Activated CD8-positive, alpha-beta memory T cell treated with anti-CD3 and anti-CD28 coated beads, Interleukin-2, amount 50 U/mL, for 24 hours (primary cell): Measurements from ENCODE around the gene NOL4L.

Source experiments
- DNase-seq: peaks from one replicate; pipeline ENCODE4 v3.0.0-alpha.2; 2020; ENCODE audit errors: extremely low read depth

NOL4L gene

DNA sequence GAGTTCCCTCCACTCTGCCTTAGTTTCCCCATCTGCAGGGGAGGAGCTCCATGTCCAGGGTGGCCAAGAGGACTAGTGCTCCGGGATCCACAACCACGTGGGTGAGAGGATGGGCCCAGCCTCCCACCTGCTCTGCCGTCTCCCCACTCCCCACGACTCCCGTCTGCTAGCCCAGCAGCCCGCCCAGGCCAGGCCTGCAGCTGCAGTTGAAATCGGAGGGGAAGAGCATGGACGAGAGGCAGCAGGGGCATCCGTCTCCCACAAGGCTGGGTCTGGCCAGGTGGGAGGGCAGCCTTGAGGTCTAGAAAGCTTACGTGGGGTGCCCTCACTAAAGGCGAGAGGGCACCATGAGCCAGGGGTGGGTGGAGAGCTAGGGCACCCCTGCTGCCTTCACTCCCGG is 8.6 kb downstream of the NOL4L start:
- DNase-seq = no peak

- DNase-seq = no peak
Observed at GRCh38 chr20:32575805-32576204, 9.3 kb downstream of the NOL4L start.

- no peak for DNase-seq
Observed at GRCh38 chr20:32575227-32575581, 9.9 kb downstream of the NOL4L start.

DNA sequence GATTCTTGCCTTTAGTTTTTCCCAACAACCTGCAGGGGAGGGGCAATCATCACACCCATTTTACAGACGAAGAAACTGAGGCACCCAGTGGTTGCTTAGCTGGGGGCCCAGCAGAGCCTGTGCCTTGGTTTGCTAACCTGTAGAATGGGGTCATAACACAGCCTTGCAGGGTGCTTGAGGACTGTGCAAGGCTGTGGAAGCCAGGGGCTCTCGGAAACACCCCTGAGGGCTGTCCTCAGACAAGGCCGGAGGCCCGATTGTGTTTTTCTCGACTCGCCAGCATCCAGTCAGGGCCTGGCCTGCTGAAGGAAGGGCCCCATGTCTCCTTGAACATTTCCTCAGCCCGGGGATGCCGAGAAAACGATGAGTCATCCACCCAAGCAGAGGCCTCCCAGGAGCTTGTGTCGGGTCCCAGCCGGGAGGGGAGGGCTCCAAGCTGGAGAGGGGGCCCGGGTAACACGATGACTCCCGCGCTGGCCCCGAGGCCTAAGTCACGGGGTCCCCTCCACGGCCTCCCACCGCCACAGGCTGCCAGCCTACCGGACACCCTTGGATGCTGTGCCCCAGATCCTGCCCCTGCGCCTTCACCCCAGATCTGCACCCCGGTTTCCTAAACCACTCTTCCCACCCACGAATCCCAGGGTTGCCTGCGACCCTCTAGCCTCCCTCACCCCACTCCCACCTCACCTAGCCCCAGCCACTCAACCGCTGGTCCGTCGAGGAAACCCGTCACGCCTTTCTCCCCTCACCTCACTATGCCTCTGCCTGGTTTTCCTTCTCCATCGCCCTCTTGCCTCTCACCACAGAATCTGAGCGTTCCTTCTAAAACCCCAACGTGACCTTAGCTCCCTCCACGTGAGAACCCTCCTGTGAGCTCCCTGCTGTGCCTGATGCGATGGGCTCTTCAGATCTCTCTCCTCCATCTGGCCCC is 10.6 kb downstream of the NOL4L start:
- DNase-seq = no peak

DNA sequence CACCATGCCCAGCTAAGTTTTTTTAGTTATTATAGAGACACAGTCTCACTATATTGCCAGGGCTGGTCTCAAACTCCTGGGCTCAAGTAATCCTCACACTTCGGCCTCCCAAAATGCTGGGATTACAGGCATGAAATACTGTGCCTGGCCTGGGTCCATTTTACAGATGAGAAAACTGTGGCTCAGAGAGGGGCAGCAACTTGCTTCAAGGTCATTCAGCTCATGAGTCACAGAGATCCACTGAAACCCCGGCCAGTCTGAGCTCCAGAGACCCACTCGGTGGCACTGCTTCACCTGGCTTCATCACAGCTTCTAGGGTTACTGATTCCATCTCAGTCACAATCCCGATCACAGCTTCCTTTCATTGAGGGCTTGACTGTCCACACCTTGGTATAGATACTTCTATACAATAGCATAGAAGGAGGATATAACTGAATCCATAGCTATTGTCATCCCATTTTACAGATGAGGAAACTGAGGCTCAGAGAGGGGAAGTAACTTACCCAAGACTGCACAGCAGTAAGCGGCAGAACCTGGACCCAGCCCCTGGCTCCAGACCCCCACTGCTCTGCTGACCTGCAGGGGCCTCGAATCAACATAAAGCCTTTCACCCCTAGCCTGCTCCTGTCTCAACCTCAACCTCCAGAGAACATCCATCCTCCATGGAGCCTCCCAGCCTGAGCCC is 11.8 kb downstream of the NOL4L start:
- DNase-seq = no peak

DNA sequence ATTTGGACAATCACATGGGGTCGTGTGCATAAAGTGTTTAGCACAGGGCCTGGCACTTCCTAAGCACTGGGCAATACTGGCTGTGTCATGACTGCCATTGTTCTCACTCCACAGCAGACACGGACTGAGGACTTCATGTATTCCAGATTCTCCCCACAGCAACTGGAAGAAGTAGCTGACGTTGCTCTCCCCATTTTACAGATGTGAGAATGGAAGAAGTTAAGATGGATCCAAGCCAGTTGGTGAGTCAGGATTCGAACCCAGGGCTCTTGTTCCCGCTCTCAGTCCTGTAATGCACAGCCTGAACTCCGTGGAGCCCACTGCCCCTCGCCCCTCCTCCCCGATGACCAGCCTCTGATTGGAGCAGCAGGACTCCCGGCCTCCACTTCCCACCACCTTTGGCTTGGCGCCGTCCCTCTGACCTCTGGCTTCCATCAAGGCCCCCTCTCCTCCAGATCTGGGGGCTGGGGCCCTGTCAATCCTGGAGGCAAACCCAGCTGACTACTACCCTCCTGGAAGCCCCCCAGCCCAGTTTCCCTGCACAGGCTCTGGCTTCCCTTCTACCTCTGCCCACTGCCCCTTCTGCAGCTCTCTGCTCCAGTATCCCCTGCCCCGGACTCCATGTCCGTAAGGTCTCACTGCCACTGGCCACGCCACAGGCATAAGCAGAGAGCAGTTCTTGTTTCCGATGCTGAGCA is 12.7 kb downstream of the NOL4L start:
- no peak for DNase-seq

- DNase-seq = no peak
Observed at GRCh38 chr20:32571566-32571965, 13.6 kb downstream of the NOL4L start.

- DNase-seq = no peak
Observed at GRCh38 chr20:32570401-32571190, 14.5 kb downstream of the NOL4L start.

DNA sequence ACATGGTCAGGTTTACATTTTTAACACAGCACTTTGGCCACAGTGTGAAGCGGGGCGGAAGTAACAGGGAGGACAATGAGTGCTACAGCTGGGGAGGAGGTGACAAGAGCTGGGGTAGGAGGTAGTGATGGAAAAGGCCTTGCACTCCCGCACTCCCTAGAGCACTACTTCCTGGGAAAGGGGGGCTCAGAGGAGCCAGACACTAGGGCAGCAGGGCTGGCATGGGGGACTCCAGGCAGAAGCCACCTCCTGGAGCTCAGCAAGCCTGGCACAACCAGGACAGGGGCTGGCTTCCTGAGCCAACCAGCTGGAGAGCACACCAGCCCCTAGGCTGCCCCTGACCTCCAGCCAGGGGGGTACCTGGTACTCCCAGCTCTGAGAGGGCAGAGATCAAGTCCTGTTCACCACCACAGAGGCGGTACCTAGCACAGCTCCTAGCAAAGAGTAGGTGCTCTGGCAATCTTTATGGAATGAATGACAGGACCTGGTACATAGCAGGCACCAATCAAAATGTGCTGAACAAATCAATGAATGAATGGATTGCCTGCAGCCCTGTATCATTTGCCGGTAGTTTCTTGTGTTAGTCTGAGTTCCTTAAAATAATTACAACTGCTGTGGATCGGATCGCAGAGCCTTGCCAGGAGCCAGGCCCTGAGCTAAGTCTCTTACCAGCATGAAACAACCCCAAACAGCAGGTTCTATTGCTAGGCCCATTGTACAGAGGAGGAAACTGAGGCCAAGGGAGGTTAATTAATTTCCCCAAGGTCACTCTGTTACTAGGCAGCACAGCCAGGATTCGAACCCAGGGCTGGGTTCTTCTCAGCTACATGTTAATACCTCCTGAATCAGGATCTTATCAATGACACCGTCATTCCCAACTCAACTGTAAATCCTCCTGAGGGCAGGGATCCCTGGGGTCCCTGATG is 15.5 kb downstream of the NOL4L start:
- no peak for DNase-seq

- no peak for DNase-seq
Observed at GRCh38 chr20:32569018-32569379, 16.1 kb downstream of the NOL4L start.

DNA sequence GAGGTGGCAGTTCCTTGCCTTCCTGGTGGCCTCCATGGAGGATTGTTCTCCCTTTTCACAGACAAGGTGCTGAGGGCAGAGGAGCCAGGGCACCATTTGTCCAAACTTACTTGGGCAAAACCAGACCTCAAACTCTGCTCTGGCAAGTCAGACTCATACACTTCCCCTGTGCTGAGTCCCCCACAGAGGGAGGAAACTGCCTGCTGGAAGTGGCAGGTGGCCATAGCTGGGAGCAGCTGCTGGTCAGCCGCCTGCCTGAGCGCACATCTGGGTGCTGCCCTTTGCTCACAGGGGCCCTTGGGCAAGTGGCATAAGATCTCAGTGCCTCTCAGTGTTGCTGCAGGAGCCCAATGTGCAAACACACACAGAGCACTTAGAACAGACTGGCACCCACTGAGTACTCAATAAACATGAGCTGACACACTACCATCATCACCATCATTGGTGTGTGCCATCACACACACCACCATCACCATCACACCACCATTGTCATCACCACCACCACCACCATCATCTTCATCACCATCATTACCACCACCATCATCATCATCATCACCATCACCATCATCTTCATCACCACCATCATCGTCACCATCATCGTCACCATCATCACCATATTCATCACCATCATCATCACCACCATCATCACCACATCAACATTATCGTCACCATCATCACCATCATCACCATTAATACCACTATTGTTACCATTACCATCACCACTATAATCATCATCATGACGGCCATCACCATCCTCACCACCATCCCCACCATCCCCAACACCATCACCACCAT is 17.6 kb downstream of the NOL4L start:
- DNase-seq = no peak

DNA sequence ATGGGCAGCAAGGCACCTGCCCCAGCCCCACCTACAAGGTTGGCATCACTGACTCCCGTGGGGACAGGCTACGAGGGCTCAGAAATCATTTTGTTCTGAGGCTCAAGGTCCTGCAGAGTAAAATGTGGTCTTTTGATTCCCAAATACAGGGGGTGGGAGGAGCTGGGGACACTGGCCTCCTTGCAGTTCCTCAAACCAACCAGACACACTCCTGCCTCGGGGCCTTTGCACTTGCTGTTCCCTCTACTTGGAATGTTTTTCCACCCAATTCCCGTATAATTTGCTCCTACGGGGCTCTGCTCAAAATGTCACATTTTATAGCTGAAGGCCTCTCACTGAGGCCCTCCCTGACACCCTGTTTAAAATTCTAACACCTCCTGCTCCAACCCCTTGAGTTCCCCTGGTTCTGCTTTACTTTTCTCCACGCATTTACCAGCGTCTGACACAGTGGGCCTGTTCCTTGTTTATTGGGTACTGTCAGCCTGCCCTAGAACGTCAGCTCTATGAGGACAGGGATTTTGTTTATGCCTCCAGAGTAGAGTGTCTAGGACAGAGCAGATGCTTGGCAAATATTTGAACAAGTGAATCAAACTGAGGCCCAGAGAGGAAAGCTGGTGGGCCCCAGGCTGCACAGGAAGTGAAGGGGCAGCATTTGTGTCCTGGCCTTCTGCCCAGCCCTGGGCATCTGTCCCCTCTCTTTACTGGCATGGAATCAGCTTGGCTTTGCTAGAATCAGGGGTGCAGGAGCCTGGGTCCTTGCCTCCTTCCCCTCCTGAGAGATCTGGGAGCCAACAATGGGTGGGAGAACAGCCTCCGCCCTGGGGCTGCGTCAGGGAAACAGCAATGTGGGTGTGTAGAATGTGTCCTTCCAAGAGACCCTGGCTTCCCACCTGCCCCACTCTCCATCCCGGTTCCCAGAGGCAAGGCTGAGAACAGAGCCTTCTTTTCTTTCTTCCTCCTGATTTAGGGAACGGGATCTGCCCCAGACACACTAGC is 18.5 kb downstream of the NOL4L start:
- DNase-seq = no peak

DNA sequence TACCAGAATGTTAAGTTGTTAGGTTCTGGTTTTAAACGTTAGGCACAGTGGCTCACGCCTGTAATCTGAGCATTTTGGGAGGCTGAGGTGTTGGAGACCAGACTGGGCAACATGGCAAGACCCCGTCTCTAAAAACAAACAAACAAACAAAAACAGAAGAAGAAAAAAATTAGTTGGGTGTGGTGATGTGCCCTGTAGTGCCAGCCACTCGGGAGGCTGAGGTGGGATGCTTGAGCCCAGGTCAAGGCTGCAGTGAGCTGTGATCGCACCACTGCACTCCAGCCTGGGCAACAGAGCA is 19.4 kb downstream of the NOL4L start:
- DNase-seq = no peak

- DNase-seq = no peak
Observed at GRCh38 chr20:32564921-32565734, 20.0 kb downstream of the NOL4L start.

- DNase-seq = no peak
Observed at GRCh38 chr20:32564440-32564839, 20.7 kb downstream of the NOL4L start.

GRCh38 chr20:32563311-32564272 is 21.5 kb downstream of the NOL4L start:
- DNase-seq = no peak

- DNase-seq = no peak
Observed at GRCh38 chr20:32562495-32562911, 22.6 kb downstream of the NOL4L start.
